Vagina (tissue), 2 donors: ENCODE results near the gene PSEN1. TPM values are rescaled to one million over a fixed set of nuclear protein-coding genes. Genes with fewer than 3 reads are reported as not detected.

ENCODE experiments used
- DNase-seq, 2 donors: peaks; one replicate each; pipeline ENCODE4 v3.0.0-alpha.2; 2017; ENCODE audit errors: extremely low spot score in 2 of 2
- H3K27ac ChIP-seq: fragments of 200-600 bp; sonication (generic); one replicate; pipeline ENCODE4 v1.5.1; 2019
- H3K27me3 ChIP-seq: fragments of 200-600 bp; sonication (generic); one replicate; pipeline ENCODE4 v1.5.1; 2019
- H3K36me3 ChIP-seq, 2 donors: fragments of 200-600 bp; sonication (generic); one replicate each; pipeline ENCODE4 v1.5.1; 2017 to 2019
- H3K4me1 ChIP-seq: fragments of 200-600 bp; sonication (generic); one replicate; pipeline ENCODE4 v1.5.1; 2019
- H3K4me3 ChIP-seq, 2 donors: fragments of 200-600 bp; sonication (generic); 1 replicate in 1 of 2; 2 replicates in 1 of 2; pipeline ENCODE4 v1.5.1; 2016 to 2019
- H3K9me3 ChIP-seq: fragments of 200-600 bp; sonication (generic); one replicate; pipeline ENCODE4 v1.5.1; 2019
- POLR2A ChIP-seq, 2 donors: fragments of 450-650 bp; IDR thresholded peaks; one replicate each; pipeline ENCODE4 v1.6.1; 2017; ENCODE audit warnings: antibody characterized with exemption in 2 of 2, mild to moderate bottlenecking in 2 of 2, moderate library complexity in 2 of 2
- POLR2AphosphoS5 ChIP-seq, 2 donors: sonication (generic); formaldehyde crosslinking; IDR thresholded peaks; one replicate each; pipeline ENCODE4 v1.9.0; 2017; ENCODE audit warnings: antibody characterized with exemption in 2 of 2, mild to moderate bottlenecking in 2 of 2, low read depth in 1 of 2; ENCODE audit not compliant: insufficient read depth in 1 of 2
- intact Hi-C: fragments of 100-400 bp; cut with DNase I; formaldehyde crosslinking; loops from one replicate; pipeline ENCODE4 v1.15.1; 2023
- total RNA-seq: library from RNA; depleted of rRNA; stranded (reverse); fragments of >200 nt; gene quantifications from one replicate; pipeline ENCODE4 v1.2.3, GENCODE V29; 2016
- TF ChIP-seq, protein P1 (sequence below), 3 experiments: fragments of 450-650 bp in 2 of 3; fragments of 200-600 bp in 1 of 3; sonication (generic) in 1 of 3; IDR thresholded peaks; one replicate each; pipeline ENCODE4 v1.5.1; 2017 to 2019; ENCODE audit warnings: antibody characterized with exemption in 3 of 3, mild to moderate bottlenecking in 2 of 3, moderate library complexity in 2 of 3

The PSEN1 gene
- total RNA-seq, 1 donor from 2014 or later = 47.1 TPM

DNA sequence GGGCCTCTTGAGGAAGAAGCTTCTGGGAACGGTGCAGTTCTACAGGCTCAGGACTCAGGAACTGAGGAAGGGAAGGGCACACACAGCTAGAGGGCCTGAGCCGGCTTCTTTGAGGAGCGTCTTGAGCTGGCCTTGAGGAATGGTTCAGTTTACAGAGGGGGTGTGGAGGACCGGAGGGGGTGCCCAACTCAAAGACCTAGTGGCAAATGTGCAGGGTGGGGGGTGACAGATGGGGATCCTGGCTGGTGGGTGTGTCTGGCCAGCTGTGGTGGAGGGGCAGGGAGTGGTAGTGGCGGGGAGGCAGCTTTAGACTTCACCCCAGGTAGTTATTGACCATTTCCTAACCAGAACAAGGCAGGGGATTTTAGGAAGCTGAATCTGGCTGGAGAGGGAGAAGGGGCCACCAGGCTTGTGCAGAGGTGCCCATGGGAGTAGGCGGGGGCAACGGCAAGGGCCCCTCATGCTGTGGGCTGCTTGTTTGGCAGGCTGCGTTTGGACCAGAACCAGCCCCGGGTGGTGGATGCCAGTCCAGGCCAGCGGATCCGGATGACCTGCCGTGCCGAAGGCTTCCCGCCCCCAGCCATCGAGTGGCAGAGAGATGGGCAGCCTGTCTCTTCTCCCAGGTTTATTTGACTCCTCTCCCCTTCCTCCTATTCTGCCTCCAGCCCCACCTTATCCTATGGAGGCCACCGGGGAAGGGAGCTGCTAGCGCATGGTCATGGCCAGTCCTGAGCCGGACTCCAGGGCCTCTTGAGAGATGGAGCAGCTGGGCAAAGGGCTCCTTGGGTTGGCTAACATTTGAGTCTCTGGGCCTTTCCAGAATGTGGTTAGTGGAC, 128.8 kb downstream of the PSEN1 start:
- no peak overlapping the region for H3K27ac ChIP-seq
- H3K4me1 ChIP-seq = peaks cover 9% of the 10 kb centered on the region
- intact Hi-C loops = no loop called here
- H3K27me3 ChIP-seq = no peaks in the 10 kb centered on the region
- H3K36me3 ChIP-seq = no peaks in the 10 kb centered on the region
- TF ChIP-seq POLR2AphosphoS5 (IDR thresholded peaks at IDR 0.05; ENCODE audit: insufficient read depth in 1 of 2, low read depth in 1 of 2) (no peak), POLR2A (IDR thresholded peaks at IDR 0.05) (no peak)
- TF ChIP-seq, protein P1, sequence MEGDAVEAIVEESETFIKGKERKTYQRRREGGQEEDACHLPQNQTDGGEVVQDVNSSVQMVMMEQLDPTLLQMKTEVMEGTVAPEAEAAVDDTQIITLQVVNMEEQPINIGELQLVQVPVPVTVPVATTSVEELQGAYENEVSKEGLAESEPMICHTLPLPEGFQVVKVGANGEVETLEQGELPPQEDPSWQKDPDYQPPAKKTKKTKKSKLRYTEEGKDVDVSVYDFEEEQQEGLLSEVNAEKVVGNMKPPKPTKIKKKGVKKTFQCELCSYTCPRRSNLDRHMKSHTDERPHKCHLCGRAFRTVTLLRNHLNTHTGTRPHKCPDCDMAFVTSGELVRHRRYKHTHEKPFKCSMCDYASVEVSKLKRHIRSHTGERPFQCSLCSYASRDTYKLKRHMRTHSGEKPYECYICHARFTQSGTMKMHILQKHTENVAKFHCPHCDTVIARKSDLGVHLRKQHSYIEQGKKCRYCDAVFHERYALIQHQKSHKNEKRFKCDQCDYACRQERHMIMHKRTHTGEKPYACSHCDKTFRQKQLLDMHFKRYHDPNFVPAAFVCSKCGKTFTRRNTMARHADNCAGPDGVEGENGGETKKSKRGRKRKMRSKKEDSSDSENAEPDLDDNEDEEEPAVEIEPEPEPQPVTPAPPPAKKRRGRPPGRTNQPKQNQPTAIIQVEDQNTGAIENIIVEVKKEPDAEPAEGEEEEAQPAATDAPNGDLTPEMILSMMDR (IDR thresholded peaks at IDR 0.05) = no peak
- peak in 1 of 2 donors; percentile 87 for DNase-seq
- no peaks in the 10 kb centered on the region for H3K9me3 ChIP-seq
- no peak overlapping the region for H3K4me3 ChIP-seq

DNA sequence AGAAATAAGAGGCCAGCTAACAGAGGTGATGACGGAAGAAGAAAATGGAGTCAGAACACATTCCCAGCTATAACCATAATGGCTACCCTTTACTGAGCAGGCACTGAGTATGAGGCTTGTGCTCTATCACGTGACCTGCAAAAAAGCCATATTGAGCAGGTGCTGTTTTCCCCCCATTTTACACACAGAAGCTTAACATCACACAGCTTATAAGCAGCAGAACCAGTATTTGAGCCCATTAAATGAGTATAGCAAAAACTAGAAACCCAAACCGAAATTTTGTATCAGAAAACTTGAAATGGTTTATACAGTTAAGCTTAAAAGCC, 129.4 kb downstream of the PSEN1 start:
- H3K4me3 ChIP-seq = no peak overlapping the region
- H3K9me3 ChIP-seq = no peaks in the 10 kb centered on the region
- H3K27me3 ChIP-seq = no peaks in the 10 kb centered on the region
- peaks cover 9% of the 10 kb centered on the region for H3K4me1 ChIP-seq
- intact Hi-C loops = no loop called here
- DNase-seq = no peak
- H3K36me3 ChIP-seq = no peaks in the 10 kb centered on the region
- H3K27ac ChIP-seq = no peak overlapping the region
- TF ChIP-seq POLR2AphosphoS5 (IDR thresholded peaks at IDR 0.05; ENCODE audit: insufficient read depth in 1 of 2, low read depth in 1 of 2) (no peak), POLR2A (IDR thresholded peaks at IDR 0.05) (no peak)
- TF ChIP-seq, protein P1 (IDR thresholded peaks at IDR 0.05) = no peak

DNA sequence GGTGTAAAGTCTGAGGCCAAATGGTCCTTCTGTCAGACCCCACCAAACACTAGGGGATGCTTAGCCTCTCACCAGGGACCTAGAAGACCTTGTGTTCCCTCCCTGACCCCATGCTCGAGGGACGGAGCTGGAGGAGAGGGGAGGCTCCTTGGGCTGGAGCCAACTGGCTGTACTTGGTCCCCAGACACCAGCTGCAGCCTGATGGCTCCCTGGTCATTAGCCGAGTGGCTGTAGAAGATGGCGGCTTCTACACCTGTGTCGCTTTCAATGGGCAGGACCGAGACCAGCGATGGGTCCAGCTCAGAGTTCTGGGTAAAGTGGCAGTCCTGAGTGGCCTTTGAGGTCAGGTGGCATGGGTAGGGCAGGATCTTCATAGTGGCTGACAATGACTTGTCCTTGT, 130.0 kb downstream of the PSEN1 start:
- intact Hi-C loops = no loop called here
- Histone ChIP-seq H3K4me3 (no peak overlapping the region), H3K9me3 (no peaks in the 10 kb centered on the region), H3K4me1 (peaks cover 9% of the 10 kb centered on the region), H3K27me3 (no peaks in the 10 kb centered on the region), H3K36me3 (no peaks in the 10 kb centered on the region), H3K27ac (no peak overlapping the region)
- TF ChIP-seq, protein P1 (IDR thresholded peaks at IDR 0.05) = no peak
- no peak for TF ChIP-seq POLR2A (IDR thresholded peaks at IDR 0.05)
- TF ChIP-seq POLR2AphosphoS5 (IDR thresholded peaks at IDR 0.05; ENCODE audit: insufficient read depth in 1 of 2, low read depth in 1 of 2) = no peak
- no peak for DNase-seq

DNA sequence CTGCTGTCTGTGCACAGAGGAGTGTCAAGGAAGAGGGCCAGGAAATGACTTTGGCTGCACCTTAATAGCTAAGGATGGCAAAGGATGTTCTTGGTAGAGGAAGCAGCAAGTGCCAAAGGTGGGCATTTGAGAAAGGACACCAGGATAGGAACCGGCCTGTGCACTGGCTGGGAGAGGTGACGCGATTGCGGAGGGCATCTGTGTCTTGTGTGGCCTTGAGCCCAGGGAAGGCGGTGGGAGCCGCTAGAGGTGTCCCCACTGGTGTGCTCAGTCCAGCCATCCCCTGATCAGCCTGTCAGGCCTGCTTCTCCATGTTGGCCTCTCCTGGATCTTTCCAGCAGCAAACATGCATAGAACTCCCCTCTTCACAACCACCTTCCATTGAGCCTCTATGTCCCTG, 131.2 kb downstream of the PSEN1 start:
- intact Hi-C loops = no loop called here
- peaks cover 9% of the 10 kb centered on the region for H3K4me1 ChIP-seq
- H3K9me3 ChIP-seq = no peaks in the 10 kb centered on the region
- H3K36me3 ChIP-seq = no peaks in the 10 kb centered on the region
- DNase-seq = no peak
- H3K27ac ChIP-seq = no peak overlapping the region
- H3K4me3 ChIP-seq = no peak overlapping the region
- TF ChIP-seq POLR2A (IDR thresholded peaks at IDR 0.05) = no peak
- TF ChIP-seq, protein P1 (IDR thresholded peaks at IDR 0.05) = no peak
- TF ChIP-seq POLR2AphosphoS5 (IDR thresholded peaks at IDR 0.05; ENCODE audit: insufficient read depth in 1 of 2, low read depth in 1 of 2) = no peak
- H3K27me3 ChIP-seq = no peaks in the 10 kb centered on the region
